Spleen (tissue), 11 donors: ENCODE data around the gene KIR2DL3. TPM values are rescaled to one million over a fixed set of nuclear protein-coding genes. Genes with fewer than 3 reads are reported as not detected.

Experiments
- DNase-seq: peaks from one replicate; pipeline ENCODE4 v3.0.0-alpha.2; 2020
- H3K27ac ChIP-seq, 8 donors: fragments of 200-600 bp; sonication (generic) in 7 of 8; 1 replicate in 4 of 8; 2 replicates in 4 of 8; pipeline versions ENCODE4 v1.5.0 to v1.8.0; 2016 to 2021; ENCODE audit warnings: inconsistent platforms in 4 of 8, mild to moderate bottlenecking in 4 of 8, moderate library complexity in 1 of 8
- H3K27me3 ChIP-seq, 7 donors: fragments of 200-600 bp; sonication (generic) in 6 of 7; replicated peaks in 1 of 7; 1 replicate in 4 of 7; 2 replicates in 3 of 7; pipeline versions ENCODE4 v1.5.0 to v1.8.0; 2016 to 2021; ENCODE audit warnings: inconsistent platforms in 3 of 7, mild to moderate bottlenecking in 1 of 7
- H3K36me3 ChIP-seq, 6 donors: fragments of 200-600 bp; sonication (generic) in 5 of 6; 1 replicate in 4 of 6; 2 replicates in 2 of 6; pipeline versions ENCODE4 v1.5.0 to v1.8.0; 2016 to 2021; ENCODE audit warnings: inconsistent platforms in 2 of 6
- H3K4me1 ChIP-seq, 6 donors: fragments of 200-600 bp; sonication (generic) in 5 of 6; 1 replicate in 3 of 6; 2 replicates in 3 of 6; pipeline versions ENCODE4 v1.5.0 to v1.8.0; 2016 to 2021; ENCODE audit warnings: inconsistent platforms in 3 of 6
- H3K4me3 ChIP-seq, 8 donors: fragments of 200-600 bp; sonication (generic) in 7 of 8; 1 replicate in 4 of 8; 2 replicates in 4 of 8; pipeline versions ENCODE4 v1.5.0 to v1.8.0; 2016 to 2021; ENCODE audit warnings: inconsistent platforms in 4 of 8, mild to moderate bottlenecking in 4 of 8, moderate library complexity in 2 of 8
- H3K9me3 ChIP-seq, 8 donors: fragments of 200-600 bp; sonication (generic) in 7 of 8; 1 replicate in 4 of 8; 2 replicates in 4 of 8; pipeline versions ENCODE4 v1.5.0 to v1.8.0; 2016 to 2021; ENCODE audit warnings: inconsistent platforms in 4 of 8
- CTCF ChIP-seq, 11 experiments: fragments of 200-600 bp in 7 of 11; fragments of 450-650 bp in 4 of 11; sonication (generic) in 4 of 11; IDR thresholded peaks in 8 of 11; conservative IDR thresholded peaks in 3 of 11; 1 replicate in 7 of 11; 2 replicates in 4 of 11; pipeline versions ENCODE4 v1.4.0 to v1.8.0; 2016 to 2021; ENCODE audit warnings: antibody characterized with exemption in 11 of 11, inconsistent platforms in 4 of 11, mild to moderate bottlenecking in 1 of 11
- POLR2A ChIP-seq, 3 donors: fragments of 450-650 bp; IDR thresholded peaks; one replicate each; pipeline ENCODE4 v1.5.1; 2017; ENCODE audit warnings: antibody characterized with exemption in 3 of 3, mild to moderate bottlenecking in 1 of 3
- POLR2AphosphoS5 ChIP-seq, 3 donors: sonication (generic); formaldehyde crosslinking; IDR thresholded peaks; one replicate each; pipeline ENCODE4 v1.5.1; 2017; ENCODE audit warnings: antibody characterized with exemption in 3 of 3
- WGBS, 5 donors: extraction: QIAGEN DNeasy Blood & Tissue Kit in 3 of 5; methylation state at CpG; one replicate each; pipeline versions ENCODE4 v1.1.5 to v1.1.7; 2013 to 2018; 5-methylcytosine and 5-hydroxymethylcytosine counted together
- intact Hi-C: fragments of 100-400 bp; cut with DNase I; formaldehyde crosslinking; loops from one replicate; pipeline ENCODE4 v1.15.0; 2023; ENCODE audit warnings: low total_unique reads
- polyA plus RNA-seq, 3 donors: library from polyadenylated mRNA; stranded (reverse); fragments of 200-250 nt; gene quantifications; one replicate each; pipeline ENCODE4 v1.2.1, GENCODE V29; 2013
- total RNA-seq, 7 donors: library from RNA; depleted of rRNA in 3 of 7; stranded (reverse); fragments of >200 nt in 3 of 7; fragmentation: NEBNext Ultra II Directional in 4 of 7; extraction: Animal tissue kit (Norgen Biotek cat#: 25700) in 4 of 7; gene quantifications; one replicate each; pipeline versions ENCODE4 v1.1.0 to v1.2.1, GENCODE V29; 2016 to 2021
- donor health status: healthy with polysubstance abuse.
- donor health status: DM: no; HTN: no; CAD: no; lungs with moderate emphysema.
- donor health status: DM: no; HTN: no; CAD: no.
- donor health status: Bipolar disorder and iron deficiency.
- donor health status: healthy.
- donor health status: DM: no; HTN: no; CAD: no.
- donor health status: DM: yes; HTN: yes; CAD: no.

The KIR2DL3 gene
- total and polyA plus RNA-seq, 10 donors = 0.07 to 3.5 (median 1.1) TPM; not detected in 1

- H3K9me3 ChIP-seq = peaks cover 5 to 42% (median 31%) of the 10 kb centered on the region in 8 donors
- WGBS, 5 donors = 58 to 76% (median 70%) methylated on average over 3 of the region's 3 CpGs
- no peak for DNase-seq
- H3K27ac ChIP-seq = no peak overlapping the region
- no peak for TF ChIP-seq POLR2A (IDR thresholded peaks at IDR 0.05)
- TF ChIP-seq CTCF (IDR thresholded peaks at IDR 0.05 in 8 of 11, conservative IDR thresholded peaks at IDR 0.05 in 3 of 11) = no peak
- TF ChIP-seq POLR2AphosphoS5 (IDR thresholded peaks at IDR 0.05) = no peak
- intact Hi-C loops = no loop called here
- H3K36me3 ChIP-seq = no peaks in the 10 kb centered on the region
- peaks cover 0 to 23% (median 0%) of the 10 kb centered on the region in 7 donors for H3K27me3 ChIP-seq
- H3K4me3 ChIP-seq = no peak overlapping the region
- H3K4me1 ChIP-seq = no peaks in the 10 kb centered on the region
These were observed 13.7 kb upstream of the KIR2DL3 start for GRCh38 chr19:54724644-54725043.

- DNase-seq = no peak
- Histone ChIP-seq H3K36me3 (no peaks in the 10 kb centered on the region), H3K27ac (no peak overlapping the region), H3K27me3 (peaks cover 0 to 27% (median 0%) of the 10 kb centered on the region in 7 donors), H3K4me3 (no peak overlapping the region), H3K9me3 (peaks cover 5 to 35% (median 25%) of the 10 kb centered on the region in 8 donors), H3K4me1 (no peaks in the 10 kb centered on the region)
- no peak for TF ChIP-seq POLR2AphosphoS5 (IDR thresholded peaks at IDR 0.05)
- no peak for TF ChIP-seq CTCF (IDR thresholded peaks at IDR 0.05 in 8 of 11, conservative IDR thresholded peaks at IDR 0.05 in 3 of 11)
- no peak for TF ChIP-seq POLR2A (IDR thresholded peaks at IDR 0.05)
- WGBS, 5 donors = 80 to 90% (median 81%) methylated on average over 7 of the region's 7 CpGs
- intact Hi-C loops = no loop called here
These were observed 13.0 kb upstream of the KIR2DL3 start for GRCh38 chr19:54725321-54725720.

GRCh38 chr19:54727562-54727961 lies 10.8 kb upstream of the KIR2DL3 start:
- intact Hi-C loops = no loop called here
- Histone ChIP-seq H3K27me3 (peaks cover 0 to 44% (median 0%) of the 10 kb centered on the region in 7 donors), H3K4me3 (no peak overlapping the region), H3K27ac (no peak overlapping the region), H3K36me3 (no peaks in the 10 kb centered on the region), H3K9me3 (peaks cover 0 to 13% (median 2%) of the 10 kb centered on the region in 8 donors), H3K4me1 (no peaks in the 10 kb centered on the region)
- TF ChIP-seq CTCF (IDR thresholded peaks at IDR 0.05 in 8 of 11, conservative IDR thresholded peaks at IDR 0.05 in 3 of 11) (no peak), POLR2A (IDR thresholded peaks at IDR 0.05) (no peak), POLR2AphosphoS5 (IDR thresholded peaks at IDR 0.05) (no peak)
- no peak for DNase-seq
- 73 to 85% (median 78%) methylated on average over 8 to 10 of the region's 10 CpGs for WGBS, 5 donors

GRCh38 chr19:54728167-54728566 lies 10.1 kb upstream of the KIR2DL3 start:
- Histone ChIP-seq H3K27ac (no peak overlapping the region), H3K4me1 (no peaks in the 10 kb centered on the region), H3K9me3 (peaks cover 0 to 7% (median 0%) of the 10 kb centered on the region in 8 donors), H3K4me3 (no peak overlapping the region), H3K27me3 (peaks cover 0 to 44% (median 0%) of the 10 kb centered on the region in 7 donors), H3K36me3 (no peaks in the 10 kb centered on the region)
- intact Hi-C loops = no loop called here
- TF ChIP-seq POLR2AphosphoS5 (IDR thresholded peaks at IDR 0.05) = no peak
- TF ChIP-seq CTCF (IDR thresholded peaks at IDR 0.05 in 8 of 11, conservative IDR thresholded peaks at IDR 0.05 in 3 of 11) = no peak
- no peak for TF ChIP-seq POLR2A (IDR thresholded peaks at IDR 0.05)
- no peak for DNase-seq
- 39 to 62% (median 58%) methylated on average over 3 of the region's 3 CpGs for WGBS, 5 donors
